Spinal cord (tissue), 10 donors: Measurements from ENCODE around the gene TWF2. TPM values are rescaled to one million over a fixed set of nuclear protein-coding genes. Genes with fewer than 3 reads are reported as not detected.
A peak's percentile ranks its signal among the peaks of the same experiment; 100 is the strongest.

Source experiments
- DNase-seq, 6 donors: peaks; one replicate each; pipeline versions ENCODE4 v3.0.0 to v3.0.0-alpha.2; 2013 to 2015; ENCODE audit warnings: low spot score in 6 of 6, low read depth in 4 of 6
- H3K27ac ChIP-seq: one replicate; pipeline ENCODE4 v1.5.1; 2013; ENCODE audit warnings: low read depth, low read length, control low read depth
- H3K27me3 ChIP-seq: one replicate; pipeline ENCODE4 v1.6.1; 2013; ENCODE audit warnings: low read length; ENCODE audit not compliant: control insufficient read depth, insufficient read depth
- H3K36me3 ChIP-seq: one replicate; pipeline ENCODE4 v1.6.1; 2013; ENCODE audit warnings: low read length; ENCODE audit not compliant: control insufficient read depth, insufficient read depth
- H3K4me1 ChIP-seq: one replicate; pipeline ENCODE4 v1.6.1; 2013; ENCODE audit warnings: low read length; ENCODE audit not compliant: control insufficient read depth, insufficient read depth
- H3K4me3 ChIP-seq: one replicate; pipeline ENCODE4 v1.5.1; 2013; ENCODE audit warnings: low read depth, low read length, control low read depth
- H3K9me3 ChIP-seq: one replicate; pipeline ENCODE4 v1.6.1; 2013; ENCODE audit warnings: low read length; ENCODE audit not compliant: control insufficient read depth, insufficient read depth
- WGBS: methylation state at CpG from one replicate; pipeline ENCODE4 v1.1.5; 2013; ENCODE audit warnings: missing lambda C conversion rate; ENCODE audit not compliant: insufficient coverage; 5-methylcytosine and 5-hydroxymethylcytosine counted together
- polyA plus RNA-seq, 2 donors: library from polyadenylated mRNA; unstranded; fragments of 120-200 nt; gene quantifications; one replicate each; pipeline ENCODE4 v1.2.1, GENCODE V29; 2013; ENCODE audit not compliant: insufficient read length in 2 of 2
- total RNA-seq, 2 donors: library from RNA; depleted of rRNA in 1 of 2; stranded (reverse); fragments of 120-200 nt in 1 of 2; fragments of >200 nt in 1 of 2; gene quantifications; one replicate each; pipeline versions ENCODE4 v1.2.3 to v1.2.4, GENCODE V29; 2013 to 2014
- donor health status: healthy.

TWF2 gene
- total and polyA plus RNA-seq, 4 donors = 20.8 to 36.3 (median 30.9) TPM

DNA sequence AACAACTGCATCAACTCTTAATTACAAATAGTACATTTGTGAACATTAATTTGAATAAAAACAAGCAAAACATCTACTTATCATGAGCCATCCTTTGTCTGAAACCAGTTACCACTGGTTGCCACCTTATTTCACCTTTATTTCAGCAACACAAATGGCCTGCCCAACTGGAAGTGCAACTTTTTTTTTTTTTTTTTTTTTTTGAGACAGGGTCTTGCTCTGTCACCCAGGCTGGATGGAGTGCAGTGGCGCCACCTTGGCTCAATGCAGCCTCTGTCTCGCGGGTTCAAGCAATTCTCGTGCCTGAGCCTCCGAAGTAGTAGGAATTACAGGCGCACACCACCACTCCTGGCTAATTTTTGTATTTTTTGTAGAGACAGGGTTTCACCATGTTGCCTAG lies 26.4 kb upstream of the TWF2 start:
- H3K36me3 ChIP-seq = peaks cover 65% of the 10 kb centered on the region
- H3K27me3 ChIP-seq = no peaks in the 10 kb centered on the region
- no peak overlapping the region for H3K27ac ChIP-seq
- H3K9me3 ChIP-seq = no peaks in the 10 kb centered on the region
- no peaks in the 10 kb centered on the region for H3K4me1 ChIP-seq
- 96% methylated on average over 4 of the region's 6 CpGs for WGBS
- no peak for DNase-seq
- H3K4me3 ChIP-seq = no peak overlapping the region

DNA sequence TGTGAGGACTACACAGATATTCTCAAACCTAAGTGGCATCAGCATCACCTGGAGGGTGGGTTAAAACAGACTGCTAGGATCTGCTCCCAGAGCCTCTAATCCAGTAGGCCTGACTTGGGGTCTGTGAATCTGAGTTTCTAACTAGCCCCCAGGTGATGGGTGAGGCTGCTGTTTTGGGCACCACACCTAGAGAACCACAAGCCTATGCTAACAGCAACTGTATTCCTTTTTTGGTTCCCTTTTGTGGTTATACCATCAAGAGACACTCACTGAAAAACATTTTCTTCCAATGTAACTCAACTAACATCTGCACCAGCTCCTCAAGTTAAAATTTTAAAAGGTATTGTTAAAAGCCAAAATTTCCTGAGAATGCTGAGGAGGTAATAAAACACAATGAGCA lies 23.5 kb upstream of the TWF2 start:
- Histone ChIP-seq H3K4me1 (no peaks in the 10 kb centered on the region), H3K9me3 (no peaks in the 10 kb centered on the region), H3K27ac (no peak overlapping the region), H3K27me3 (no peaks in the 10 kb centered on the region), H3K36me3 (peaks cover 73% of the 10 kb centered on the region), H3K4me3 (no peak overlapping the region)
- no peak for DNase-seq

DNA sequence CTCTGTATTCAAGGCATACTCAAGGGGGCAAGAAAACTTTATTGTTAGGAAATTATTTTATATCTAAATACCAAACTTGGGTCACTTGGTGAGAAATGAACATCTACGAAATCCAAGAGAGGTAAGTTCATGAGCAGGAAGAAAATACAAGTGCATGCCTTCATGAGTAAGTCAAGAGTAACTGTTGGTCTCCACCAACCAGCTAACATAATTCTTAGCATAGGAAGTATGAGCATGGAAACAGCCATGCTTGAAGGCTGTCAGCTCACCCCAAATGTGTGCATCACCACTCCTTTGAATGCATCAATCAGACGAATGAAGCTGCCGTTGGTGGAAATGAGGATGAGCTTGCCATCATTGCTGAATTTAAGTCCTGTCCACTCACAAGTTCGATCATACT lies 20.5 kb upstream of the TWF2 start:
- no peaks in the 10 kb centered on the region for H3K9me3 ChIP-seq
- H3K4me1 ChIP-seq = no peaks in the 10 kb centered on the region
- H3K27me3 ChIP-seq = no peaks in the 10 kb centered on the region
- DNase-seq = no peak
- WGBS = 82% methylated on average over 2 of the region's 4 CpGs
- H3K27ac ChIP-seq = no peak overlapping the region
- peaks cover 74% of the 10 kb centered on the region for H3K36me3 ChIP-seq
- H3K4me3 ChIP-seq = no peak overlapping the region

DNA sequence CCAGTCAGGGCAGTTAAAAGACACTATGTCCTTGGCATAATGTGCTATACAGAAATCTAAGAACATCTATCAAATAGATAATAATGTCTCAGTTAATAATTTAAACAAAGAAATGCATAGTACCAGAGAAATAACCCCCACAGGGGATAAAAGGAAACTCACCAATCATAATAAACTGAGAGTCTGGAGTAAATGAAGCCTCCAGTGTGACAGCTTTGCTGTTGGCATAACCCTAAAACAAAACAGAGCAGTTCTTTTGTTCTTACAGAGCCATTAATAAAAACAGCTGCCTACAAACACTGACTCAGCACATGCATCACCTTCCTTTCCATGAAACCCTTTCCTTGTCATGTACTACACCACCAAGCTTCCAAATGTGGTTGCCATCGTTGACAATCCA lies 20.1 kb upstream of the TWF2 start:
- WGBS = no CpG with 5 or more reads among the region's 1 CpG
- Histone ChIP-seq H3K27me3 (no peaks in the 10 kb centered on the region), H3K9me3 (no peaks in the 10 kb centered on the region), H3K36me3 (peaks cover 75% of the 10 kb centered on the region), H3K27ac (no peak overlapping the region), H3K4me3 (no peak overlapping the region), H3K4me1 (no peaks in the 10 kb centered on the region)
- no peak for DNase-seq

DNA sequence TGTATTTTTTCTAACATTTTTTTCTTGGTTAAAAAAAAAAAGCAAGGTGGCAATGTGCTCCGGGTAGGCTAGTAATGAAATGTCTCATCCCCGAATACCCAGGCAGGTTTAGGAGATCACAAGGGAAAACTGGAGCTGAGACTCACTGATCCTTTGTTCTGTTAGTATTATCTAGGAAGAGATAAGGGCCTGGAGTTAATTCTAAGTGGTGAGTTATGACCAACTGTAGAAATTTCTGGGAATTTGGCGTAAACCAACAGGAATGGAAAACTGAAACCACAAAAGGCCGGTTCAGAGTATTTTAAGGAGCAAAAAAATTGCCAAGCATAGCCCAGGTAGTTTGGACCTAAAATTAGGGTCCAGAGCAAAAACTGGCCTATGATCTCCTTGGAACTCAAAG lies 19.0 kb upstream of the TWF2 start:
- H3K36me3 ChIP-seq = peaks cover 78% of the 10 kb centered on the region
- H3K4me3 ChIP-seq = no peak overlapping the region
- H3K9me3 ChIP-seq = no peaks in the 10 kb centered on the region
- 96% methylated on average over 4 of the region's 4 CpGs for WGBS
- H3K27me3 ChIP-seq = no peaks in the 10 kb centered on the region
- H3K4me1 ChIP-seq = no peaks in the 10 kb centered on the region
- no peak overlapping the region for H3K27ac ChIP-seq
- no peak for DNase-seq

DNA sequence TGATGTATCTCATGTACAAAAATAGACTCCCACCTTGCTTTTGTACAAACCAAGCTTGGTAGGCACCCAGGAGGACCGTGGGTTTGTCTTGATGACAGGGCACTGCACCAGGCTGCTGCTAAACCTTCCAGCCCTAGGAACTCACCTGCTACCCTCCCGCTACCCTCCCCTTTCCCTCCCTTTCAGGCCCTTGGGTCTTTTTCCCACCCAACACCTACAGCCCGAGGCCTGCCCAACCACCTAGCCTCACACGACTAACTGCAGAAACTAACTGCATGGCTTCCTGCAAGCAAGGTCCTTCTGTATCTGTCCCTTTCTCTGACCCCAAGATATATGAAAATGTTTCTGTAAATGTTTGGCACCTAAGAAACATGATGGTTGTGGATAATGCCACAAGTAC lies 17.7 kb upstream of the TWF2 start:
- 94% methylated on average over 2 of the region's 4 CpGs for WGBS
- H3K27ac ChIP-seq = no peak overlapping the region
- H3K9me3 ChIP-seq = no peaks in the 10 kb centered on the region
- H3K4me1 ChIP-seq = no peaks in the 10 kb centered on the region
- no peak for DNase-seq
- peaks cover 83% of the 10 kb centered on the region for H3K36me3 ChIP-seq
- H3K4me3 ChIP-seq = no peak overlapping the region
- H3K27me3 ChIP-seq = no peaks in the 10 kb centered on the region

DNA sequence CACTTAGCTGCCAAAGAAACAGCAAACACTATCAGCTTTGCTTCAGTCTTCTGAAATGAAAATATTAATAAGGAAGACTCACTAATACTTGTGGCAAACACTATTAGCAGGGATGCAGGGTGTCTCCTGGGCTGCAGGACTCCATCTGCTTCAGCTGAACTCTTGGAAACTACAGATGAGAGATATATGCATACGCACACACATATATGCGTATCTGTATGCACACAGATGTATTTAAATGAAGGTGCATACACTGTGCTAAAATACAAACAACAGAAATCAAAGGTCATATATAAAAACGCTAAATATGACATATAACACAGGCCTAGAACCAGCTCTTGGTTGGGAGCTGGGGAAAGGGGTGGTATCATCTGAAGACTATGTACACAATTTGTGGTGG lies 17.2 kb upstream of the TWF2 start:
- H3K27ac ChIP-seq = no peak overlapping the region
- no peak for DNase-seq
- peaks cover 87% of the 10 kb centered on the region for H3K36me3 ChIP-seq
- no peaks in the 10 kb centered on the region for H3K9me3 ChIP-seq
- no CpG with 5 or more reads among the region's 3 CpGs for WGBS
- H3K4me3 ChIP-seq = no peak overlapping the region
- H3K27me3 ChIP-seq = no peaks in the 10 kb centered on the region
- H3K4me1 ChIP-seq = no peaks in the 10 kb centered on the region

DNA sequence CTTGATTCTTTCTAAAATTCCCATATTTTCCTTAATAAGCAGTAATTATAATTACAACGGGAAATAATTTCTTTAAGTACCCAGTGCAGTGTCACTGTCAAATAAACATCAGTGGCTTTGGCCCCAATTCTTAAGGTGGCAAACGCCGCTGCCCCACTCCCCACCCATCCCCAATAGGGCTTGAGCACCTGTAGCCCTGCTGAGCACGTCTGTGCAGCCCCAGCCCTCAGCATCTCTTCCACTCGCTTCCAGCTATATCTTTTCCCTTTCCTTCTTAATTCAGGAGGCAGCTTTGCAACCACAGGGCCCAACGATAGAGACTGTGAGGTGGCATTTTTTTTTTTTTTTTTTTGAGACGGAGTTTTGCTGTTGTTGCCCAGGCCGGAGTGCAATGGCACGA lies 15.7 kb upstream of the TWF2 start:
- 89% methylated on average over 3 of the region's 9 CpGs for WGBS
- Histone ChIP-seq H3K27me3 (no peaks in the 10 kb centered on the region), H3K27ac (no peak overlapping the region), H3K36me3 (peaks cover 87% of the 10 kb centered on the region), H3K9me3 (no peaks in the 10 kb centered on the region), H3K4me3 (no peak overlapping the region), H3K4me1 (no peaks in the 10 kb centered on the region)
- no peak for DNase-seq

DNA sequence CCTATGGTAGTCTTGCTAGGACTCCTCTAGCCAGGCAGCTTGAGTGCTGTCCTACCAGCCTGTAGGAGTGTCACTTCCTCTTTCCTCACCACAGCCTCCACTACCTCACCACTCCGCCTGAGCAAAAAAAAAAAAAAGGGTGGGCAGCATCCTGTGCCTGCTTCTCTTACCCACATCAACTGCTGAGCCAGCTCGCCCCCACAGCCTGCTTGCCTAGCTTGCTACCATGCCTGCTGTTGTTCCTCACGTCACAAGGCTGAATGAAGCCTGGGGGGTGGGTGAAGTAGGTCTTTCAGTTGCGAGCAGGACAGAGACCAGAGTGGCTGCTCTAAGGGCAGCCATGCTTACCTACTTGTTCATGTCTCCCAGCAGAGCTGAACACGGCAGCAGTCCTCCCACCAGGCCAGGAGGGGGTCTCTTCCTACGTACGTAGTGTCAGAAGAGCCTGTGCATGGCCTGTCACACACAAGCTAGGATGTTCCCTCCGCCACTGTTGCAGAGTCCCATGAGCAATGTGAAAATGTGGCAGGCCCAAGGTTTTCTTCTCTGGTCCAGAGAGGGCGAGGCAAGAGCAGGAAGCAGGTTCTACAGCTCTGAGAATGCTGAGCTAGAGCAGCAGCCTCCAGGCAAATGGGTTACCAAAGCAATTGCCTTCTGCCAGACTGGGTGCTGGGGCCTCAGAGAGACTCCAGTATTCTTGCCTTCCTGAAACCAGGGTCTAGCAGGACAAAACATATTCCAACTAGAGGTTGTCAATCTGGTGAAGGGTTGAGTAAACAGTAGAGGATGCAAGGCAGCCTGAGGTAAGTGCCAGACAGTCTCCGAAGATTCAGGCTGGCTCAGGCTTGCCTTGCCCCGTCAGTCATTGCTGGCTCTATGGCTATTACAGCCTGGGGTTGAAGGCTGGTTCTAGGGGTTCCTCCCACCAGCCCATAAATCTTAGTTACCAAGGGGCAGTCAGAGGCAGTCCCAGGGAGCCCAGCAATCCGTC lies 14.7 kb upstream of the TWF2 start:
- 87% methylated on average over 6 of the region's 12 CpGs for WGBS
- DNase-seq = peak in 1 of 6 donors; percentile 22
- Histone ChIP-seq H3K27me3 (no peaks in the 10 kb centered on the region), H3K4me1 (peaks cover 5% of the 10 kb centered on the region), H3K36me3 (peaks cover 89% of the 10 kb centered on the region), H3K4me3 (no peak overlapping the region), H3K9me3 (no peaks in the 10 kb centered on the region), H3K27ac (peak overlapping the region; percentile 27)

DNA sequence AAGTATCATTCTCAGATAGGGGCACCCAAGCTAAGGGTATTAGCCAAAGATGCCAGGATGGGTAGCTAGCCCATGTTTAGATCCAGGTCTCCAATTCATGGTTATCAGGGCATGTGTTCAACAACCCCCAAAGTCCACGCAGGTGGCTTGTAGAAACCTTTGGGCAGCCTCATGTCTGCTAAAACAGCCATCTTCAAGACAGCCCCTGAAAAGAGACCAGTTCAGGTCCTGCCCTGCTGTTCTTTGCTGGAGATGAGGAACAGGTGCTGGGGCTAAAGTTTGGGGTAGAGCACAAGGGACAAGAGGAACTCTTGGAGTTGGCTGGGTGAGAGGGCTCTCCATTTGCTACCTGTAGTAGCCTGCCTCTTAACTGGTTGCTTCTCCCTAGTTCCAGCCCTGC lies 11.2 kb upstream of the TWF2 start:
- no peaks in the 10 kb centered on the region for H3K27me3 ChIP-seq
- DNase-seq = no peak
- no peak overlapping the region for H3K27ac ChIP-seq
- peaks cover 28% of the 10 kb centered on the region for H3K4me1 ChIP-seq
- WGBS = 100% methylated on average over 1 of the region's 1 CpG
- H3K4me3 ChIP-seq = no peak overlapping the region
- H3K9me3 ChIP-seq = no peaks in the 10 kb centered on the region
- H3K36me3 ChIP-seq = peaks cover 80% of the 10 kb centered on the region
